Measurements from ENCODE around the gene TYMS. TPM values are rescaled to one million over a fixed set of nuclear protein-coding genes. Genes with fewer than 3 reads are reported as not detected.

The TYMS gene
- total RNA-seq, 2 experiments from 2014 or later = 324 to 329 TPM

DNA sequence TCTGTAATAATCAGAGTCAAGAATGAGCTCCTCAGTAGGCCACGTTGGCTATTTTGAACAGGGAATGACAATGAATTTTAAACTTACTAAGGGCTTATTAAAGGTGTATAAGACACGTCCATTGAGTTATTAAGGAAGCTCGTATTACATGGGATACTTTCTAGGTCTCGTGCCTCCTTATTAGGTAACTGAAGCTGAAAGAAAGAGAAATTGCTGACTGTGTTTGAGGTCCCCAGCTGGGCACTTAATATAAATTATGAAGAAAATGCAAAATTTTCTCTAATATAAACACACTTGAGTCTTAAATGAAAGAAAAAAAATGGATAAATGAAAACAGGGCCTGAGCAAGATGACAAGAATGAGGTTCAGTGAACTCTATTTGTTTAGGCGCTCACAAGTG, 38.8 kb upstream of the TYMS start:
- POLR2A ChIA-PET = no interaction called here
- CTCF ChIA-PET = interaction anchor here (1.1 to 2.0 kb wide), 3 partner anchors 9 to 212 kb away, joined by 4 to 5 read pairs (median 5); no protein-coding TSS in a partner anchor
- no peak for ATAC-seq
- Mint-ChIP-seq H3K36me3 (ENCODE audit: low read depth) (no peaks in the 10 kb centered on the region), H3K27ac (no peak overlapping the region), H3K4me3 (no peak overlapping the region), H3K9me3 (no peaks in the 10 kb centered on the region), H3K4me1 (ENCODE audit: low read depth) (no peaks in the 10 kb centered on the region), H3K27me3 (peaks cover 2% of the 10 kb centered on the region)
- TF ChIP-seq, protein P1, sequence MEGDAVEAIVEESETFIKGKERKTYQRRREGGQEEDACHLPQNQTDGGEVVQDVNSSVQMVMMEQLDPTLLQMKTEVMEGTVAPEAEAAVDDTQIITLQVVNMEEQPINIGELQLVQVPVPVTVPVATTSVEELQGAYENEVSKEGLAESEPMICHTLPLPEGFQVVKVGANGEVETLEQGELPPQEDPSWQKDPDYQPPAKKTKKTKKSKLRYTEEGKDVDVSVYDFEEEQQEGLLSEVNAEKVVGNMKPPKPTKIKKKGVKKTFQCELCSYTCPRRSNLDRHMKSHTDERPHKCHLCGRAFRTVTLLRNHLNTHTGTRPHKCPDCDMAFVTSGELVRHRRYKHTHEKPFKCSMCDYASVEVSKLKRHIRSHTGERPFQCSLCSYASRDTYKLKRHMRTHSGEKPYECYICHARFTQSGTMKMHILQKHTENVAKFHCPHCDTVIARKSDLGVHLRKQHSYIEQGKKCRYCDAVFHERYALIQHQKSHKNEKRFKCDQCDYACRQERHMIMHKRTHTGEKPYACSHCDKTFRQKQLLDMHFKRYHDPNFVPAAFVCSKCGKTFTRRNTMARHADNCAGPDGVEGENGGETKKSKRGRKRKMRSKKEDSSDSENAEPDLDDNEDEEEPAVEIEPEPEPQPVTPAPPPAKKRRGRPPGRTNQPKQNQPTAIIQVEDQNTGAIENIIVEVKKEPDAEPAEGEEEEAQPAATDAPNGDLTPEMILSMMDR (IDR thresholded peaks at IDR 0.05) = no peak
- intact Hi-C loops (cut with micrococcal nuclease) = loop anchor here (10.0 kb wide), 1 partner anchor 354 kb away; the partner anchor contains the start of gene THOC1
- no peak for DNase-seq

DNA sequence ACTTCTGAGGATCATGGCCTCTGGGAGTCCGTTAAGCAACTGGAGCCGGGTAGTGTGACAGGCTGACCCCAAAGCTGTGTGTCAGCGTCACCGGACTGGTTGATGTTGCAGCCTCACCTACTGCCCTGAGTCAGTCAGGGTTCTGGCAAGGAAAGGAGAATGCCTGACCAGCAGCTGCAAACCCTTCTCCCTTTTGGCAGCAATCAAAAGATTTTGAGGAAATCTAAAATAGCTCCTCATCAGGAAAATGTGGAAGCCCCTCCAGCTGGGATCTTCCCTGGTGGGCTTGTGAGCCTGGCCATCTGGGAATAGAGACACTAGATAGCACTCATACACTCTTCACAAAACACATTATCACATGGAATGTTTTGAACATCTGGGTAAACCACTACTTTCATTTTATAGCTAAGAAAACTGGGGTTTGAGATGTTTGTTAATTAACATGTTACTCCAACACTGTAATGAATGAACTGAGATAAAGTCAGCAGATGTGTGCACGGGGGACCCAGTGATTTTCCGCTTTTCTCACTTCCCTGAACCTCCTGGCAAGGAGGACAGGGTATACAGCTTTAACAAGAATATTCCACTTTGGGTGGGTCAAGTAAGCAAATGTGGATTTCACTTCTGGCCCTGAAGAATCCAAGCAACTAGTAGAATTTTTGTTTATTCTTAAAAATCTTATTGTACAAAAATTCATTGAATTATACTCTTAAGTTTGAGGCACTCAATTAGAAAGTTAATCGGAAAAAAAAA, 36.0 kb upstream of the TYMS start:
- TF ChIP-seq, protein P1 (IDR thresholded peaks at IDR 0.05) = no peak
- H3K27ac Mint-ChIP-seq = no peak overlapping the region
- H3K27me3 Mint-ChIP-seq = peaks cover 2% of the 10 kb centered on the region
- ChIA-PET POLR2A (interaction anchor here (0.6 to 1.3 kb wide), 2 partner anchors 8 to 15 kb away, joined by 3 read pairs; no protein-coding TSS in a partner anchor), CTCF (interaction anchor here (1.0 to 9.0 kb wide), 4 partner anchors 10 to 218 kb away, joined by 3 to 73 read pairs (median 10); no protein-coding TSS in a partner anchor)
- no peak overlapping the region for H3K4me3 Mint-ChIP-seq
- no peaks in the 10 kb centered on the region for H3K9me3 Mint-ChIP-seq
- H3K36me3 Mint-ChIP-seq (ENCODE audit: low read depth) = no peaks in the 10 kb centered on the region
- no peak for ATAC-seq
- no peaks in the 10 kb centered on the region for H3K4me1 Mint-ChIP-seq (ENCODE audit: low read depth)
- intact Hi-C loops (cut with micrococcal nuclease) = loop anchor here (5.0 kb wide), 1 partner anchor 211 kb away; no protein-coding TSS in a partner anchor
- no peak for DNase-seq

DNA sequence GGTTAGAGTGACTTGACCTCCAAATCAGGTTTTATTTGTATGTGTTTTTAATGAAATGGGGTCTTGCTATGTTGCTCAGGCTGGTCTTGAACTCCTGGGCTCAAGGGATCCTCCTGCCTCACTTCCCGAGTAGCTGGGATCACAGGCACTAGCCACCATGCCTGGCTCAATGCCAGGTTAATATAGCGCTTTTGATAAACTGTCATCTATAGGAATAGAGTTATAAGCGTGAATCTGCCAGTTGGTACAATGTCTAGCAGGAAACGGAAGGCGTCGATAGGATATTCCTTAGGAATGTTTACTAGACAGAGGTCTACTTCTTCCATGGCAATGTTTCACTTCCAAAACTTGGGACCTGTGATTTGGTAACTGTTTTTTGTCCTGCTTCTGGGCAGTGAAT, 35.2 kb upstream of the TYMS start:
- peaks cover 2% of the 10 kb centered on the region for H3K27me3 Mint-ChIP-seq
- H3K9me3 Mint-ChIP-seq = no peaks in the 10 kb centered on the region
- no peaks in the 10 kb centered on the region for H3K4me1 Mint-ChIP-seq (ENCODE audit: low read depth)
- intact Hi-C loops (cut with micrococcal nuclease) = loop anchor here (5.0 kb wide), 1 partner anchor 210 kb away; no protein-coding TSS in a partner anchor
- no peak overlapping the region for H3K27ac Mint-ChIP-seq
- DNase-seq (no peak), ATAC-seq (no peak)
- TF ChIP-seq, protein P1 (IDR thresholded peaks at IDR 0.05) = no peak
- ChIA-PET POLR2A (no interaction called here), CTCF (interaction anchor here (1.4 to 9.0 kb wide), 4 partner anchors 9 to 218 kb away, joined by 5 to 73 read pairs (median 46); no protein-coding TSS in a partner anchor)
- no peaks in the 10 kb centered on the region for H3K36me3 Mint-ChIP-seq (ENCODE audit: low read depth)
- no peak overlapping the region for H3K4me3 Mint-ChIP-seq

DNA sequence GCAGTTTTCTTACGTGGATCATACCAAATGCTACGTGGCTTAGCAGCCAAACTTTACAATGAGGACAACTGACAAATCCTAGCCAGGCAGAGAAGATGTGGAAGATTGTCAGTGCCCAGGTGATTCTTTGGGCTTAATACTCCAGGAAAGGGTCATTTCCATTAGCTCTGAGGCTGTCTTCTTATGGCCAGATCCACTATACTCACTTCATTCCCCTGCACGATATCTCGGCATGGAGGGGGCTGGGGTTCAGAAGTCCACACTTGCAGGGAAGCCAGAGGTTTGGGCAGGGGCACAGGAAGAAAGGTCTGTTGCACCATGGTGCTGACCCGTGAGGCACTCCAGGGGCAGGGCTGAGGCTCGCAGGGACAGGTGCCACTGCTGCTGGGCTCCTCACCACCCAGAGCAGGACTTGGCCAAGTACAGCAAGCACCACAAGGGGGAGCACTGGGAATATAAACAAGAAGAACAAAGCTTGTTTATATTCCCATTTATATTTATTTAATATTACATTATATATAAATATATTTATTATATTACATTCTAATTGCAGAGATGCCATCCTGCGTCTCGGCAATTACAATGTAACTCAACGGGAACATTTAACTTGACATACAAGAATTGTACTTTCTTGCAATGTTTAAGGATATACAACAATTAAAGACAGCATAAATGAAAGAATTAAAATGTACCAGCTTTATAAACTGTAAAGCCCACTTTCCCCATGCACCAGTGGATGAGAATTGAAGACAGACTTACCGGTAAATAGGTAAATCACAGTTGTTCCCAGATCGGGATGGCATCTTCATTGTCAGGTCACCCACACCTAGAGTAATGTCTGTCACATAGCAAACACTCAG, 33.5 kb upstream of the TYMS start:
- no peak overlapping the region for H3K27ac Mint-ChIP-seq
- TF ChIP-seq, protein P1 (IDR thresholded peaks at IDR 0.05) = peak; percentile 95
- CTCF ChIA-PET = interaction anchor here (0.7 to 9.0 kb wide), 32 partner anchors 8 to 372 kb away, joined by 3 to 73 read pairs (median 4); partner anchors contain the start of genes ENOSF1, THOC1 and TYMS
- peak; percentile 85 for DNase-seq
- no peaks in the 10 kb centered on the region for H3K36me3 Mint-ChIP-seq (ENCODE audit: low read depth)
- H3K9me3 Mint-ChIP-seq = no peaks in the 10 kb centered on the region
- no peaks in the 10 kb centered on the region for H3K4me1 Mint-ChIP-seq (ENCODE audit: low read depth)
- POLR2A ChIA-PET = interaction anchor here (0.9 to 1.7 kb wide), 4 partner anchors 11 to 48 kb away, joined by 3 to 6 read pairs (median 3); partner anchors contain the start of gene TYMS
- intact Hi-C loops (cut with micrococcal nuclease) = loop anchor here (5.0 kb wide), 1 partner anchor 208 kb away; no protein-coding TSS in a partner anchor
- no peak overlapping the region for H3K4me3 Mint-ChIP-seq
- peak; percentile 95 for ATAC-seq
- H3K27me3 Mint-ChIP-seq = peaks cover 2% of the 10 kb centered on the region
